Pancreas (tissue), 10 donors: Measurements from ENCODE around the gene LINGO4. TPM values are rescaled to one million over a fixed set of nuclear protein-coding genes. Genes with fewer than 3 reads are reported as not detected.
A peak's percentile ranks its signal among the peaks of the same experiment; 100 is the strongest.

Experiments
- ATAC-seq, 4 donors: fragments of 200-7000 bp; cut with Tn5 transposase; one replicate each; pipeline versions ENCODE4 v1.8.0 to v1.9.1; 2020; ENCODE audit warnings: mild to moderate bottlenecking in 4 of 4, moderate library complexity in 4 of 4
- DNase-seq, 6 donors: peaks; one replicate each; pipeline ENCODE4 v3.0.0-alpha.2; 2020
- FAIRE-seq: peaks from 2 replicates; lab custom pipeline; 2012; peaks lifted over from hg19 to GRCh38; lab: Jason Lieb, UNC
- H3K27ac ChIP-seq, 4 donors: fragments of 200-600 bp; sonication (generic); 1 replicate in 3 of 4; 2 replicates in 1 of 4; pipeline versions ENCODE4 v1.5.0 to v1.8.0; 2020
- H3K27me3 ChIP-seq, 4 donors: fragments of 200-600 bp; one replicate each; pipeline ENCODE4 v1.8.0; 2021
- H3K36me3 ChIP-seq, 3 donors: fragments of 200-600 bp; sonication (generic) in 1 of 3; one replicate each; pipeline versions ENCODE4 v1.5.0 to v1.8.0; 2020 to 2021
- H3K4me1 ChIP-seq, 3 donors: fragments of 200-600 bp; one replicate each; pipeline ENCODE4 v1.8.0; 2021
- H3K4me3 ChIP-seq, 4 donors: fragments of 200-600 bp; sonication (generic) in 2 of 4; one replicate each; pipeline versions ENCODE4 v1.5.0 to v1.8.0; 2020 to 2021
- H3K9me3 ChIP-seq, 4 donors: fragments of 200-600 bp; one replicate each; pipeline ENCODE4 v1.8.0; 2021
- WGBS, 2 donors: extraction: QIAGEN DNeasy Blood & Tissue Kit; methylation state at CpG; one replicate each; pipeline ENCODE4 v1.1.7; 2013; 5-methylcytosine and 5-hydroxymethylcytosine counted together
- intact Hi-C, 3 donors: fragments of 100-400 bp; cut with DNase I; formaldehyde crosslinking; loops; one replicate each; pipeline versions ENCODE4 v1.11.1 to v1.14.2; 2022
- polyA plus RNA-seq, 2 donors: library from polyadenylated mRNA; stranded (reverse); fragments of 200-250 nt; gene quantifications; one replicate each; pipeline ENCODE4 v1.2.3, GENCODE V29; 2013
- total RNA-seq, 6 donors: library from RNA; stranded (reverse); fragmentation: NEBNext Ultra II Directional in 4 of 6; extraction: Animal tissue kit (Norgen Biotek cat#: 25700) in 4 of 6; gene quantifications; one replicate each; pipeline versions ENCODE4 v1.2.1 to v1.2.4, GENCODE V29; 2021 to 2023
- TF ChIP-seq, protein P1 (sequence below), 4 donors: fragments of 200-600 bp; sonication (generic) in 3 of 4; IDR thresholded peaks; one replicate each; pipeline versions ENCODE4 v1.5.0 to v1.8.0; 2021; ENCODE audit warnings: antibody characterized with exemption in 4 of 4
- donor health status: healthy with polysubstance abuse.
- donor health status: DM: no; HTN: no; CAD: no; lungs with moderate emphysema.
- donor health status: DM: no; HTN: no; CAD: no.
- donor health status: control.
- donor health status: control.
- donor health status: Bipolar disorder and iron deficiency.
- donor health status: DM: yes; HTN: yes; CAD: no.
- donor health status: DM: no; HTN: no; CAD: no.
- donor health status: DM: no; HTN: no; CAD: no.
- donor health status: DM: yes; HTN: yes; CAD: no.

Gene LINGO4
- total and polyA plus RNA-seq, 8 donors = 0.15 to 0.89 (median 0.29) TPM

DNA sequence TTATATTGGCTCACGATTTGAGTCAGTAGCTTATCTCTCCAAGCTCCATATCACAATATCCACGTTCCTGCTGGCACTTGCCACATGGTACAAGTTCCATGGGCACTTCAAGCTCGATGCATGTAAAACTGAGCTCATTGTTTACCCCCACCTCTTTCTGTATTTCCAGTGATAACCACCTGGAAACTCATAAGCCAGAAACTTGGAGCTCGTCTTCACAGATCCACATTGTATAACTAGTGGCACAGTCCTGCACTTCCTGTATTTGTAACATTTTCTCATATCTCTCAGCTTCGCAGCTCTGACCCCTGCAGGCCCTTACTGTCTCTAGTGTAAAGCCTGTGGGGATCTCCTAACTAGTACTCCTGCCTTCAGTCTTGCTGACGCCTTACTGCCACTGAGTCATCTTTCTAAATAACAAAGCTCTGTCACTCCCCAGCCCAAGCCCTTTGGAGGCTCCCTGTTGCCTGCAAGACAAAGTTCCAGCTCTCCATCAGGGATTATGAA lies 40.9 kb upstream of the LINGO4 start:
- FAIRE-seq = no peak

DNA sequence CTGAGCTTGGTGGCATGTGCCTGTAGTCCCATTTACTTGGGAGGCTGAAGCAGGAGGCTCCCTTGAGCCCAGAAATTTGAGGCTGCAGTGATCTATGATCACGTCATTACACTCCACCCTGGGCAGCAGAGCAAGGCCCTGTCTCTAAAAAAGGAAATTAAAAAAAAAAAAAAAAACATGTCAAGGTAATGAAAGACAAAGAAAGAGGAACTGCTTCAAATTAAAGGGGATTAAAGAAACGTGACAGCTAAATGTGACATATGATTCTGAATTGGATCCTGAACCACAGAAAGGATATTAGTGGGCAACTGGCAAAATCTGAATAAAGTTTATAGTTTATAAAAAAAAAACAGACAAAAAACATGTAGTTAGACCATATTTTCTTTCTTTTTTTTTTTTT lies 38.2 kb upstream of the LINGO4 start:
- Histone ChIP-seq H3K36me3 (no peaks in the 10 kb centered on the region), H3K27ac (no peak overlapping the region), H3K4me1 (peaks cover 12 to 21% (median 17%) of the 10 kb centered on the region in 3 donors), H3K9me3 (no peaks in the 10 kb centered on the region), H3K27me3 (no peaks in the 10 kb centered on the region), H3K4me3 (no peak overlapping the region)
- TF ChIP-seq, protein P1, sequence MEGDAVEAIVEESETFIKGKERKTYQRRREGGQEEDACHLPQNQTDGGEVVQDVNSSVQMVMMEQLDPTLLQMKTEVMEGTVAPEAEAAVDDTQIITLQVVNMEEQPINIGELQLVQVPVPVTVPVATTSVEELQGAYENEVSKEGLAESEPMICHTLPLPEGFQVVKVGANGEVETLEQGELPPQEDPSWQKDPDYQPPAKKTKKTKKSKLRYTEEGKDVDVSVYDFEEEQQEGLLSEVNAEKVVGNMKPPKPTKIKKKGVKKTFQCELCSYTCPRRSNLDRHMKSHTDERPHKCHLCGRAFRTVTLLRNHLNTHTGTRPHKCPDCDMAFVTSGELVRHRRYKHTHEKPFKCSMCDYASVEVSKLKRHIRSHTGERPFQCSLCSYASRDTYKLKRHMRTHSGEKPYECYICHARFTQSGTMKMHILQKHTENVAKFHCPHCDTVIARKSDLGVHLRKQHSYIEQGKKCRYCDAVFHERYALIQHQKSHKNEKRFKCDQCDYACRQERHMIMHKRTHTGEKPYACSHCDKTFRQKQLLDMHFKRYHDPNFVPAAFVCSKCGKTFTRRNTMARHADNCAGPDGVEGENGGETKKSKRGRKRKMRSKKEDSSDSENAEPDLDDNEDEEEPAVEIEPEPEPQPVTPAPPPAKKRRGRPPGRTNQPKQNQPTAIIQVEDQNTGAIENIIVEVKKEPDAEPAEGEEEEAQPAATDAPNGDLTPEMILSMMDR (IDR thresholded peaks at IDR 0.05) = no peak
- 82 to 86% methylated on average over 2 of the region's 2 CpGs for WGBS, 2 donors
- no peak for ATAC-seq
- no peak for DNase-seq
- FAIRE-seq = no peak
- intact Hi-C loops = no loop called here

More for the DNA sequence above, 40.9 kb upstream of the LINGO4 start:
- intact Hi-C loops = no loop called here
- DNase-seq (no peak), ATAC-seq (peak; percentile 60 to 82 (median 72))
- Histone ChIP-seq H3K4me1 (peaks cover 0 to 6% (median 5%) of the 10 kb centered on the region in 3 donors), H3K36me3 (no peaks in the 10 kb centered on the region), H3K27ac (peak overlapping the region in 1 of 4 donors; percentile 16), H3K9me3 (no peaks in the 10 kb centered on the region), H3K4me3 (no peak overlapping the region), H3K27me3 (no peaks in the 10 kb centered on the region)
- WGBS, 2 donors = 17 to 18% methylated on average over 6 of the region's 6 CpGs
- TF ChIP-seq, protein P1 (IDR thresholded peaks at IDR 0.05) = no peak

DNA sequence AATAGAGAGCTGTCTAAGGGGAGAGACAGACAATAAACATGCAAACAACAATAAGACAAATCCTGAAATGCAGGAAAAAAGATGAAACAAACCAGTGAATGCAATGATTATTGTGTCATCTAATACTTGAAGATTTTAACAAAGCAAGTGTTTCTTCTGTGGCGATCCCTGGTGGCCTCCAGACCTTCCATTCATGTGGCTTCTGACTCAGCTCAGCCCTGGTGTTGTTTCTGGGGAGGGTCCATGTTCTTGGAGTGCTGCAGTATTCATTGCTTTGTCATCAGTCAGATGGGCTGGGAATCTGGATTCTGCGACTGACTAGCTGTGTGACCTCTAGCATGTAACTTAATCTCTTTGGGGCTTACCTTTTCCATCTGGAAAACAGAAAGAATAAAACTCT lies 35.9 kb upstream of the LINGO4 start:
- 93 to 94% methylated on average over 2 of the region's 2 CpGs for WGBS, 2 donors
- TF ChIP-seq, protein P1 (IDR thresholded peaks at IDR 0.05) = no peak
- ATAC-seq (no peak), DNase-seq (no peak), FAIRE-seq (no peak)
- Histone ChIP-seq H3K27ac (peak overlapping the region in 1 of 4 donors; percentile 95), H3K4me1 (peaks cover 22 to 27% (median 24%) of the 10 kb centered on the region in 3 donors), H3K27me3 (no peaks in the 10 kb centered on the region), H3K9me3 (no peaks in the 10 kb centered on the region), H3K36me3 (no peaks in the 10 kb centered on the region), H3K4me3 (no peak overlapping the region)
- intact Hi-C loops = no loop called here

DNA sequence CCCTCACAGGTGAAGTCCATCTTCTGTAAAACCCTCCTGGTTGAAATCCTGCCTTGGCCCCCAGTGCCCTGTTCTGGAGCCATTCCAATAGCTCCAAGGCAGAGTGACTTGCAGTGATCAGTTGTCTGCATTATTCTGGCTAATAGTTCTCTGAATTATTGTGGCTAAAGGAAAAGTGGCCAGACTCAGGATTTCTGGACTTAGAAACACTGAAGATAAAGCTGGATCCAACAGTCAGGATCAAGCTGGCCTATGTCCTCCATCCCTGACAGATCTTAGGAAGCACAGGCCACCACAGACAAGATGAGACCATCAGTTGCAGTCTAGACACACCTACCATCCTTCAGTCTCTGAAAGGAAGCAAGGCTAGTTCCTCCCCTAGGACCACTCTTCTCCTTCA lies 35.2 kb upstream of the LINGO4 start:
- DNase-seq (no peak), ATAC-seq (no peak), FAIRE-seq (no peak)
- TF ChIP-seq, protein P1 (IDR thresholded peaks at IDR 0.05) = no peak
- peak overlapping the region; percentile 93 to 98 (median 95) for H3K27ac ChIP-seq
- intact Hi-C loops = no loop called here
- no peaks in the 10 kb centered on the region for H3K27me3 ChIP-seq
- peak overlapping the region; percentile 16 to 47 (median 42) for H3K4me3 ChIP-seq
- H3K4me1 ChIP-seq = peaks cover 29 to 31% (median 29%) of the 10 kb centered on the region in 3 donors
- H3K36me3 ChIP-seq = no peaks in the 10 kb centered on the region
- H3K9me3 ChIP-seq = no peaks in the 10 kb centered on the region
